HG03103 (cell line): ENCODE results near the gene GLT6D1.
"Not testable (repeated sequence)": the region's sequence is repeated elsewhere in the genome, so short reads cannot be mapped to it uniquely, and the experiment has no call there.

Source experiments
- ATAC-seq: cut with Tn5 transposase; IDR thresholded peaks from one replicate; pipeline ENCODE4 v1.9.1; 2021; ENCODE audit warnings: low read depth; ENCODE audit not compliant: unreplicated experiment

The GLT6D1 gene

DNA sequence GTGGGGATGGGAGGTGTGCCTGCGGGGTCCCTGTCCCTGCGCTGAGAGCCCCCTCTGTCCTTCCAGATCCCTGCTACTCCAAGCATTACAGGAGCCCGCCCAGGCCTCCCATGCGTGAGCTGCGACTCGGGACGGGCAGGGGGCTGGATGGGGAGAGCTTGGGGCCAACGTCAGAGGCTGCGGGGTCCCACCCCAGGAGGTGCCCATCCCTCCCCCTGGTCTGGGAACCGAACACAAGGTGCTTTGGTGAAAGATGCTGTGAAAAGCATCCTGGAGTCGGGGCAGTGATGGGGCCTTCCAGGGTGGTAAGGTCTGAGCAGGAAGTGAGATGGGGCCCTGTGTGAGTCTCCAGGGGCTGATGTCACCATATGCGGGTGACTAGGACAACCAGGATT lies 26.5 kb upstream of the GLT6D1 start:
- ATAC-seq: no peak

DNA sequence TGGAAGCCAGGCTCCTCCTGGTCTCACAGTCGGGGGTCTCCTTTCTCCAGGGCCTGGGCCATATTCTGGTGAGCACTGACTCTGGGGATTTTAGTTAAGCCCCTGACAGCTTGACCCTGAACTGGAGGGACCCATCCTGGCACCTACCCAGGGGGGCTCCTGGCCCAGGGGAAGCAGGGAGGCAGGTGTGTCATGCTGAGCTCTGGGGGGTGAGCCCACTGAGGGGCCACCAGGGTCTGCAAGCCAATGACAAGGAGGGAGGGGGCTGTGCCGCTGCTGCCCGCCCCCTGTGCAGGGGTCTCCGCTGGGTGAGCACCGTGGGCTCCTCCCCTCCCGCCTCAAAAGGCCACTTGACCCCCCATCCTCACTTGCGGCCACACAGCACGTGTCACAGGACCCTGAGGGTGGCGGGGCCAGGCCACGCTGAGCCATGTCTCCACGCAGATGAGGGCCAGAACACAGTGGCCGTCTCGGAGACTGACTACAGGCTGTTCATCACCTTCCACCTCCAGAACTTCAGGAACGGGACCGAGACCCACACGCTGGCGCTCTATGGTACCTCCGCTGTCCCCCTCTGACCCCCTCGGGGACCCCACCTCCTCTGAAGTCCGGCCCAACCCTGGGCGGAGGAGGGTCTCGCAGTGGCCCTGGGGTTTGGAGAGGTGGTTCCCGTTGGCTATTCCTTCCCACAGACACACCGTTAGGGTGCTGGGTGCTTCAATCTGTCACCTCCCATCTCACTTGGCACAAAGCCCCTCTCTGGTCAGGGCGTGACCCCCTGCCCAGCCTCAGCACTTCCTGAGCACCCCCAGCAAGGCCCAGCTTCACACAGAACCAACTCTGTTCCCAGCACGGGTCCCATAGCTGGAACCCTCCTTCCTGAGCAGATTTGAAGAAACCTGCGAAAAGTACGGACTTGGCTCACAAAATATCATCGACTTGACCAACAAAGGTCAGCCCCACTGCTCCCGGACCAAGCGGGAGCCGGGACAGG lies 25.8 kb upstream of the GLT6D1 start:
- ATAC-seq: no peak

DNA sequence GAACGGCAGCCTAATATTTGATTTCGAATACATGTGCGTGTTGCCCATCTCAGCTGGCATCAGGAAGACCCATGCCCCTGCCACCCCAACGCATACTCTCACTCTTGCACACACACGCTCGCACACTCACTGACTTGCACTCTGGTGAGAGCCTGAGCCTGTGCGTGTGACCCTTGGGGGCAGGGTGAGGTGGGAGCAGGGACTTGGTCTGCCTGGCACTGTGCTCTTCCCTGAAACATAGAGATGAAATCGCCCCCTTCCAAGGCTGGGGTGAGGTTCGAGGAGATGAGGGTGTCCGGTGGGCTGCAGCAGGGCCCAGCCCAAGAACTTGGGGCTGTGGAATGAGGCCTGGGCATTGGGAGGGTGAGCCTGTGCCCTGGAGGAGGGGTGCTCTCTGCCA lies 24.9 kb upstream of the GLT6D1 start:
- no peak for ATAC-seq

DNA sequence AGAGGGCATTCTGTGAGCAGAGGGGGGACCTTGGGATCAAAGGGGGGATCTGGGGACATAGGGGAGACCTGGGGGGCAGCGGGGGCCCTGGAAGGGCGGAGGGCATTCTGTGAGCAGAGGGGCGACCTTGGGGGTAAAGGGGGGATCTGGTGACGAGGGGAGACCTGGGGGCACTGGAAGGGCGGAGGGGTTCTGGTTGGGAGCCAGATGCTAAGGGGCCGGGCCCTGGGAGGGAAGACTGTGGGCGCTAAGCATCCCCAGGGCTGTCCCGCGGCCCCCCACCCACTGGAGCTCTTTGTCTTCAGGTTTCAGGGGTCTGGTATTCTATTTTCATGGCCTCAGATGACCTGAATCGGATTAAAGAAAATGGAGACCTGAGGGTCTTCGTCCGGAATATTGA lies 24.5 kb upstream of the GLT6D1 start:
- no peak for ATAC-seq

DNA sequence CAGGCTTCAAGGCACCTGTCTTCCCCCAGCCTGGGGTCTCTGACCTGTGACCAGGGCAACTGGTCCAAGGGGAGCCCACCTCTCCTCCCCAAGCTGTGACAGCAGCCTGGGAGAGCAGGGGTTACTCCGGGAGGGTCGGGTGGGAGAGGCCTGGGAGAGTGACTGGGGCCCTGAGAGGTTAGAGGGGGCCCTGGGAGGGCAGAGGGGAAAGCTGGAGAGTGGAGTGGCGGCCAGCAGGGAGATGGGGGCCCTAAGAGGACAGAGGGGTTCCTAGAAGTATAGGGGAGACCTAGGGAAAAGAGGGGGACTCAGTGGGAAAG lies 24.1 kb upstream of the GLT6D1 start:
- ATAC-seq: no peak

DNA sequence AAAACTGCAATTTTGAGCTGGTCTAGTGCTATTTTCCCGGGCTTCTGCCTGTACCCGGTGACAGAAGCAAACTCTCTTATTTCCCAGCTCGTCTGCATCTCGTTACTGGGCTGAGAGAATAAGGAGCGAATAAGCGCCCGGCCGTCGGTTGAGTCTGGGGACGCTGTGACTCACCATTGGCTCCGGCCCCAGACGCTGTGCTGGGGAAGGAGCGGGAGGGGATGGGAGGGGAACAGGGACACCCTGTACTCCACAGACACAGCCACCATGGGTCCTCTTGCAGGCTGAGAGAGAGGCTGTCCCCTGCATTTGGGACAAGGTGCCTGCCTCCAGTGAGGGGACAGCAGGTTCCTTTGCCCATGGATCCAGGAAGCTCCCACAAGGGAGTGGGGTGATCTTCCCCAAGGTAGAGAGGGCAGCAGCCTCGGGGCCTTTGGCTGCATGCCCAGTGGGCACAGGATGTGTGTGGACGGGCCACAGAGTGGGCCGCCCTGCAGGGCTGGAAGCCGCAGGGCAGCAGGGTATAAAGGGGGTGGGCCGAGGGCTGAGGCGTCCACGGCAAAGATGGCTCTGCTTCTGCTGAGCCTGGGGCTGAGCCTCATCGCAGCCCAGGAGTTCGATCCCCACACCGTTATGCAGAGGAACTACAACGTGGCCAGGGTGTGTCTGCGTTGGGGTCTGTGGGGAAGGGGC lies 23.6 kb upstream of the GLT6D1 start, which contains the start of gene LCN9:
Gene LCN9, plus strand, starts transcription at position 552 of the 693 bp plus-strand sequence. Its CDS starts 13 bp downstream, at position 565.
- ATAC-seq: no peak

DNA sequence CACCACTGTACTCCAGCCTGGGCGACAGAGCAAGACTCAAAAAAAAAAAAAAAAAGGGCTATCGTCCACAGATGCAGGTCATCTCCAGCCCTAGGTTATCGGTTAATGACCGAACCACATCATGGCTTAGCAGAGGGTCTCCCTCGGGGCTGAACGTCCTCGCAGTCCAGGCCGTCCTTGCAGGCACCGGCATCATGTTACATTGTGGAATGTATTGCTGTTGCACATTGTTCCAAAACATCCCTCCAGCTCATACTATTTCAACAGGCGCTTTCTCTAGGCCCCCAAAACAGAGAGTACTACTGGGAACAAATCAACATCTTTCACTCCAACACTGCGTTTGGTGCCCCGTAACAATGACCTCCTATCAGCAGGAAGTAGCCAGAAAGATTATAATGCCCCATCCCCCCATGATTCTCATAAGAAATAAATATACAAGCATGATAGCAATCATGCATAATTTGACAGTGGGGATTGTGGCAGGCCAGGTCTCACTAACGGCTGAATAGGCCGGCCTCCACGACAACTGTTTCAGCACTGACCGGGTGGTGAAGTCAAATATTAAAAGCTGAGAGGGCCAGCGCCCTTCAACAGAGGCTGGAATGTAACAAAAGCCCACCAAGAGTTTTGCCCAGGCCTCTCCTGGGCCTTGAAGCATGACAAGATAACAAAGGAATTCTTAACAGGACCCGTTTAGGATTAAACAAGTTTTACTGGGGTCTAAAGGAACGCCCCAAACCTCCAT lies 22.6 kb upstream of the GLT6D1 start:
- no peak for ATAC-seq

DNA sequence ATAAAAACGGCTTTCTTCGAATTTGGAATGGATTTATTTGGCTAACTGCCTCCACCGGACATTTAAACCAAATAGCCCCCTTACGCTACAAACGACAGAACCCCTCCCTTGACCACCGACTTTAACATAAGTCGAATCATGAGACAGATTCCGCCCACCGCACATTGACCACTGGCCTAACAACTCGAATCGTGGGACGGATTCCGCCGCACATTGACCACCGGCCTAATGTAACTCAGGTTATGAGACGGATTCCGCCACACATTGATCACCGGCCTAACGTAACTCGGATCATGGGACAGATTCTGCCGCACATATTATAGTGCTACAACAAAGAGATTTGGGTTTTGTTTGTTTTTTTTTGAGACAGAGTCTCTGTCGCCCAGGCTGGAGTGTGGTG lies 21.1 kb upstream of the GLT6D1 start:
- no peak for ATAC-seq

DNA sequence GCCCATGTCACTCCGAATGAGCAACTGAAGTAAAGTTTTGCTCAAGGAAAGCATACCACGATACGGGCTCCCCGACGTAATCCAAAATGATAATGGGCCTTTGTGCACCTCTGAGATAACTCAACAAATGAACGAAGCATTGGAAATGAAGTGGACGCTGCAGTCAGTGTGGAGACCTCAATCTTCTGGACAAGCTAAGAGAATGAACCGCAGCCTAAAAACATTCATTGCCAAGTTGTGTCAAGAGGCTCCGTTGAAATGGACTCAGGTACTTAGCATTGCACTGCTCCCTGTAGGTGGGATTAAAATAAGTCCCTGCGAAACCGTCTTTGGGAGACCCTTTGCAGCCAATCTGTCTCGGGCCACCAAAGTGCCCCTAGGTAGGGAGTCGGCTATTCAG lies 19.9 kb upstream of the GLT6D1 start:
- no peak for ATAC-seq

DNA sequence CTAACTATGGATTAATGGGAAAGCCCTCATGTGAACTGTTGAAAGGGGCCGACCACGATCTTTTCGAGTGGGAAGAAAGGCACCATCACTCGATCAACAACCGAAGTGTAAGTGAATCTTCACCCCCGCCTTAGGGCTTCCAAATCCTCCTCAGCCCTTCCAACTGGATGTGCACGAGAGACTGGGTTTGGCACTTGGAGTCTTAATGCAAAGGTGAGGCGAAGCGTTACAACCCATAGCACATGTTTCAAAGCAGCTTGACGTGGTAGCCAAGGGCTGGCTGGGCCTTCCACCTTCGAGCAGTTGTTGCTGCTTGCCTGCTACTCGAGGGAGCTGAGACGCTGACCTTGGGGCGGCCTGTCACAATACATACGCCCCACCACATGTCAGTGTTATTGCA lies 18.1 kb upstream of the GLT6D1 start:
- no peak for ATAC-seq

DNA sequence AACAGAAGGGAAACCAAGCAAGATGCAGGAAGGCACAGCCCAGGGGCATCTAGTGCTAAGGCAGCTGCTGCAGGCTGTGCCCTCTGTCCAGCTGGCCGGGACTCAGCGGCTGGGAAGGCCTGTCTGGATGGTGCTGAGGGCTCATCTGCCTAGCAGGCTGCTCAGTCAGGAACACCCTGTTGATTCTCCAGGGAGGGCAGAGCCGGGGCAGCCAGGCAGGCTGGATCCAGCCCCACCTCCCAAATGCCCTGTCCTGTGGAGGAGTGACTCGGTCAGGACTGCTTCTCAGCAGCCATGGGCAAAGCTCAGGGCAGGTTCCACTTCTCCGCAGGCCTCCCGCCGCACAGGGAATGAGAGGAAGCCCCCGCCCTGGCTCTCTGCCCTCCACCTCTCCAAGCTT lies 16.0 kb upstream of the GLT6D1 start:
- ATAC-seq: no peak

DNA sequence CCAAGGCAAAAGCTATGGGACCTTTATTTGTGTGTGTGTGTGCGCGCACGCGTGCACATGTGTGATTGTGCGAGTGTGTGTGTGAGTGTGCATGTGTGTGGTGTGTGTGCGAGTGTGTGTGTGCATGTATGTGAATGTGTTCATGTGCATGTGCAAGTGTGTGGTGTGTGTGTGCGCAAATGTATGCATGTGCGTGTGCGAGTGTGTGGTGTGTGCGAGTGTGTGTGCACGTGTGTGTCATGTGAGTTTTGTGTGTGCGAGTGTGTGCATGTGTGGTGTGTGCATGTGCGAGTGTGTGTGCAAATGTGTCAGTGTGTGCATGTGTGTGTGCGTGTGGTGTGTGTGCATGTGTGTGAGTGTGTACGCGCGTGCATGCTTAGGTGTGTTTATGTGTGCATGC lies 11.1 kb upstream of the GLT6D1 start:
- no peak for ATAC-seq

DNA sequence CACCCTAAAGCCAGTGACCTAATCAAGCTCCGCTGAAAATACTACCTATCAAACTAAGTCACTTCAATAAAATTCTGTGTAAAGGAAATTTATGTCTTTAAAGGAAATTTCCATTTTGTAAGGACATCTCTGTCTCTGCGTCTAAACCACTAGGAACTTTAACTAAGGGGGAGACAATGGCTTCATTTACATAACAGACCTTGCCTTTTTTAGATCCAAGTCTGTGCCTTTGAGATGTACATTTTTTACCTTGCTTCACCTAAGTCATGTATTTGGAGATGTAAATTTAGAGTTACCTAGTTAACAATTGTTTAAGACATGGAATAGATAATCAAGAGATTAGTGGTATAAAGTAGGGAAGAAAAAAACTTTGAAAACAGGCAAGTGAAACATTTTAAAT lies 10.2 kb upstream of the GLT6D1 start:
- ATAC-seq: no peak

DNA sequence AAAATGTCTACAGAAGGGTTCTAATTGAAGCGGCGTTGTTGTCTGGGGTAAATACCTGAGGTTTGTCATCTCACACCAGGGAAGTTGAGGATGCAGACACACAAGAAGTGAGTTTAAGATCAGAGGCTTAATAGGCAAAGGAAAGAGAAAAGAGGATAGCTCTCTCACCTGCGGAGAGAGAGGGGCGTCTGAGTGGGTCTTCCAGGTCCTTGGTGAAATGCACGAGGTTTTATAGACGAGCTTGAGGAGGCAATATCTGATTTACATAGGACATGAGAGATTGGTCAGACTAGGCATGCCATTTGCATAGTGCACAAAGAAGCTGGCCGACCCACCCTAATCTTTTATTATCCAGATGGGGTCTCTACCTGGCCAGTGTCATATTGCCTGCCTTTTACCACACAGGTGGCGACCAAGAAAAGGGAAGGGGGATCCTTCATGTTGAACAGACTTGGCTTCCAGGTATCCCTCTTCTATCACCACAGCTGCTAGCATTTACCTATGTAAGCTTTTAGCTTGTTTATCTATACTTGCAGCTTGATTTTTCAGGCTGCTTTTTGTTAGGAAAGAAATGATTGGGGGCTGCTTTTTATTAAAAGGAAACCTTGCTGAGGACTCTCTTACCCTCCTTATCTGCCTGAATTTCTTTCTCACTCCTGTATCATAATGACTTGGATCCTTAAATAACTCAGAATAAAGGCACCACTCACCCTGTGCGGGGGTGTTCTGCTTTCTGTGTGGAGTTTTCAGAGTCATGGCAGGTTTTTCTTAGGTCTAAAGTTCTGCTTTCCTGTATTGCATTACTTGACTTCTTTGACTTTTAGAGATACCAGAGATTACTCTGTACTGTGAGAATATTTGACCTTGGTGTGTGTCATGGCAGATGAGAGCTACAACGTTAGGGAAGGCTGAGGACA lies 9.4 kb upstream of the GLT6D1 start:
- no peak for ATAC-seq

DNA sequence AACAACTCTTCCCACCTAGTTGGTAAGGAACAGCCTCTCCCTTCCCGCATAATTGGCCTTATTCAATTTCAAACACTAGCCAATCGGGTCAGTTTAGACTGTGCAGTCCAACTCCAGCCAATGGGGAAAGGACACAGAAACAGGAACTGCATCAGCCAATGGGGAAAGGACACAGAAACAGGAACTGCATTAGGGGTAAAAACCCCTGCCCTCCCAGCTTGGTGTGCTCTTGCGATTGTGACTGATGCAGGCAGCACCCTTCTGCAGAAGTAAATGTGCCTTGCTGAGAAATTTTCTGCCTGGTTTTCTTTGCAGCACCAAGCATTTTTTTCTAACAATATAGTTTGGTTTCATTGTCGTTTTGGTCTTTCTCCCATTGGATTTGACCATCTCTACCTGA lies 8.5 kb upstream of the GLT6D1 start:
- no peak for ATAC-seq

DNA sequence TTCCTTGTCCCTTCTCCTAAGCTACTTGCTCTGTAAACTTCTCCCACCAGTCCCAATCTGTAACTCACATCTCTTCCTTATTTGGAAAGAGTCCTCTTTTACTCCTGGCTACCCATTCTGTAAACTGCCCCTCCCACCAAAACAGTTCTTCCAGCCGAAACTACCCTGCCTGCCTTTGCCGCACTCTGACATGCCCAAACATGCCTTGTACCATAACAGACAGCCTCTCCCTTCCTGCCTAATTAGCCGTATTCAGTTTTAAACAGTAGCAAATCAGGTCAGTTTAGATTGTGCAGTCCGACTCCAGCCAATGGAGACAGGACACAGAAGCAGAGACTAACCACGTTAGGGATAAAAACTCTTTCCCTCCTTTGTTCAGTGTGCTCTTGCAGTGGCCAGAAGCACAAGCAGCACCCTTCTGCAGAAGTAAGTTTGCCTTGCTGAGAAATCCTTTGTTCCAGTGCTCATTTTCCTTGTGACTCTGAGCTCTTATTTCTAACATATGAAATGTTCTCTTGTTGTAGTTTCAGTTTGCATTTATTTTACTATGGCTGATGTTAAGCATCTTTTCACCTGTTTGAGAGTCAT lies 5.4 kb upstream of the GLT6D1 start:
- no peak for ATAC-seq

DNA sequence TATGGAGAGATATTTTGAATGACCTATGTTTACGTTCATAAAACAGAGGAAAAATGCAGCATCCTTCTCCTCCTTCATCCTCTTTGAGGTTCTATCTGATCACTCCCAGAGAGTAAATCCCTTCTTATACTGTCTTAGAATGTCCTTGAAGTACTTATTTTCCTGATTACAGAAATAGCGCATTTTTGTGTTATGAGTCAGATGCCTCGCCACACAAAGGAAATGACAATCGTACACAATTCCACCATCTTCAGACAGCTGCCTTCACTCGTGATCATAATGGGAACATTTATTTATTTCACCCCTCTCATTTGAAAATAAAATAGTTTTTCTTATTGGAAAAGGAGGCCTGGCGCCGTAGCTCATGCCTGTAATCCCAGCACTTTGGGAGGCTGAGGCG lies 2.4 kb upstream of the GLT6D1 start:
- ATAC-seq: no peak

DNA sequence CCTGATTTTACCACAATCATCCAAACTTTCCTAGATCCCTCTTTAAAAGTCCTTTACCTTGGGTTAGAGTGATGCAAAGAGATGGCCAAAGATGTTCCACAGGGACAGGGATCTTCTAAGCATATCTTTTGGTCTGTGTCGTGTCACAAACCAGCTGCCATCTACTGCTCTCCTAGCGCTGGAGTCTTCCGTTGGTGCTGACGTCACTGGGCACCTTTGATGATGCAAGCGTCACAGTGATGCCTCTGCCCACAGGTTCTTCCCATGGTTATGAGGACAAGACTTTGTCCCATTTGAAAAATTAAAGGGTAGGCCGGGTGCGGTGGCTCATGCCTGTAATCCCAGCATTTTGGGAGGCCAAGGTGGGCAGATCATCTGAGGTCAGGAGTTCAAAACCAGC lies 1.7 kb upstream of the GLT6D1 start:
- ATAC-seq: no peak

DNA sequence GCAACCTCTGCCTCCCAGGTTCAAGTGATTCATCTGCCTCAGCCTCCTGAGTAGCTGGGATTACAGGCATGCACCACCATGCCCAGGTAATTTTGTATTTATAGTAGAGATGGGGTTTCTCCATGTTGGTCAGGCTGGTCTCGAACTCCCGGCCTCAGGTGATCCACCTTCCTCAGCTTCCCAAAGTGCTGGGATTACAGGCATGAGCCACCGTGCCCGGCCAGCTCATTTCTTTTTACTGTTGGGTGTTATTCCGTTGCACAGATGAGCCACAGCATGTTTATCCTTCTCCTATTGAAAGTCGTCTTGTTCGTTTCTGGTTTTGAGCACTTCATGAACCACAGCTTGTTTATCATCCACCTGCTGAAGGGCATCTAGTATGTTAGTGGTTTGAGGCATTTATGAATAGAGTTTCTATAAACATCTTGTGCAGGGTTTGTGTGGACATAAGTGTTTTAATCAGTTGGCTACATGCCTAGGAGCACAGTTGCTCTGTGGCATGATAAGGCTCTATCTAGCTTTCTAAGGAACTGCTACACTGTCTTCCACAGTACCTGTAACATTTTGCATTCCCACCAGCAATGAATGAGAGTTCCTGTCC lies 2.3 kb downstream of the GLT6D1 start:
- ATAC-seq: not testable (repeated sequence)
